CD4-positive, alpha-beta T cell (primary cell): ENCODE measurements around the gene SCD5. TPM values are rescaled to one million over a fixed set of nuclear protein-coding genes. Genes with fewer than 3 reads are reported as not detected.

ENCODE experiments used
- ATAC-seq: fragments of 200-7000 bp; cut with Tn5 transposase; one replicate; pipeline ENCODE4 v1.10.0; 2022; ENCODE audit warnings: mild to moderate bottlenecking; ENCODE audit not compliant: poor library complexity
- CTCF ChIA-PET: fragments of 350-600 bp; sonication (Branson Sonifier 250); formaldehyde crosslinking; loops from one replicate; lab custom pipeline; 2021; ENCODE audit warnings: antibody characterized with exemption, inconsistent platforms; lab: Charles Lee
- POLR2A ChIA-PET: fragments of 350-600 bp; sonication (Branson Sonifier 250); formaldehyde crosslinking; loops from one replicate; lab custom pipeline; 2021; ENCODE audit warnings: antibody characterized with exemption, inconsistent platforms; lab: Charles Lee
- DNase-seq, 14 experiments: peaks; one replicate each; pipeline ENCODE4 v3.0.0-alpha.2; 2013 to 2020; ENCODE audit warnings: mixed read lengths in 2 of 14
- H3K27ac ChIP-seq, 2 donors: one replicate each; pipeline versions ENCODE4 v1.5.1 to v1.7.0; 2013; ENCODE audit warnings: low read length in 2 of 2, low read depth in 1 of 2, mild to moderate bottlenecking in 1 of 2
- H3K27me3 ChIP-seq, 2 experiments: 1 replicate in 1 of 2; 2 replicates in 1 of 2; pipeline versions ENCODE4 v1.6.1 to v1.7.0; 2013; ENCODE audit warnings: low read length in 2 of 2, control low read depth in 1 of 2, mild to moderate bottlenecking in 1 of 2, moderate library complexity in 1 of 2; ENCODE audit not compliant: insufficient read depth in 2 of 2, control insufficient read depth in 1 of 2
- H3K36me3 ChIP-seq: one replicate; pipeline ENCODE4 v1.6.1; 2013; ENCODE audit warnings: low read length, control low read depth; ENCODE audit not compliant: insufficient read depth
- H3K4me1 ChIP-seq: one replicate; pipeline ENCODE4 v1.6.1; 2013; ENCODE audit warnings: low read length, control low read depth; ENCODE audit not compliant: insufficient read depth
- H3K4me3 ChIP-seq: one replicate; pipeline ENCODE4 v1.5.1; 2013; ENCODE audit warnings: mild to moderate bottlenecking, low read length, moderate library complexity
- H3K9me3 ChIP-seq, 2 experiments: 1 replicate in 1 of 2; 2 replicates in 1 of 2; pipeline versions ENCODE4 v1.6.1 to v1.7.0; 2013; ENCODE audit warnings: low read length in 2 of 2, mild to moderate bottlenecking in 2 of 2, control low read depth in 1 of 2, moderate library complexity in 1 of 2; ENCODE audit not compliant: control insufficient read depth in 1 of 2, insufficient read depth in 1 of 2
- H3K27ac Mint-ChIP-seq: one replicate; pipeline ENCODE4 v1.8.0; 2020; ENCODE audit warnings: mixed read lengths
- H3K27me3 Mint-ChIP-seq: one replicate; pipeline ENCODE4 v1.8.0; 2021; ENCODE audit warnings: mixed read lengths
- H3K36me3 Mint-ChIP-seq: one replicate; pipeline ENCODE4 v1.8.0; 2021; ENCODE audit warnings: low read depth, mixed read lengths
- H3K4me1 Mint-ChIP-seq: one replicate; pipeline ENCODE4 v1.8.0; 2021; ENCODE audit warnings: low read depth, mixed read lengths
- H3K4me3 Mint-ChIP-seq: one replicate; pipeline ENCODE4 v1.8.0; 2020; ENCODE audit warnings: mild to moderate bottlenecking, mixed read lengths
- H3K9me3 Mint-ChIP-seq: one replicate; pipeline ENCODE4 v1.8.0; 2020; ENCODE audit warnings: mixed read lengths
- CTCF ChIP-seq: fragments of 200-600 bp; IDR thresholded peaks from one replicate; pipeline ENCODE4 v1.8.0; 2022; ENCODE audit warnings: antibody characterized with exemption, mild to moderate bottlenecking
- intact Hi-C, 2 experiments: fragments of 100-400 bp; cut with DNase I in 1 of 2; cut with micrococcal nuclease in 1 of 2; formaldehyde crosslinking; loops; one replicate each; pipeline versions ENCODE4 v1.15.1 to v1.9.0; 2023 to 2025; cut with DNase I, micrococcal nuclease
- total RNA-seq, 174 experiments: library from RNA in 2 of 174; stranded (reverse) in 2 of 174; gene quantifications; one replicate each; pipeline ENCODE4 v1.2.3 and lab custom pipeline; 2021 to 2026

The SCD5 gene
- total RNA-seq, 2 experiments from 2014 or later, result 0.14 to 0.25 TPM

GRCh38 chr4:82713856-82714255 is 84.7 kb downstream of the SCD5 start:
- ChIA-PET POLR2A (no interaction called here), CTCF (no interaction called here)
- no peak overlapping the region for H3K27ac ChIP-seq
- Mint-ChIP-seq H3K4me1 (no peaks in the 10 kb centered on the region), H3K27me3 (no peaks in the 10 kb centered on the region), H3K4me3 (no peak overlapping the region), H3K9me3 (no peaks in the 10 kb centered on the region), H3K36me3 (no peaks in the 10 kb centered on the region), H3K27ac (no peak overlapping the region)
- no peak for TF ChIP-seq CTCF
- H3K4me3 ChIP-seq, result no peak overlapping the region
- ATAC-seq (no peak), DNase-seq (no peak)
- no peaks in the 10 kb centered on the region for H3K9me3 ChIP-seq
- H3K4me1 ChIP-seq, result no peaks in the 10 kb centered on the region
- intact Hi-C loops, result no loop called here
- peaks cover 0 to 3% of the 10 kb centered on the region in 2 experiments for H3K27me3 ChIP-seq
- H3K36me3 ChIP-seq, result no peaks in the 10 kb centered on the region

- POLR2A ChIA-PET, result no interaction called here
- Histone ChIP-seq H3K27ac (no peak overlapping the region), H3K27me3 (peaks cover under 1 to 3% of the 10 kb centered on the region in 2 experiments), H3K36me3 (no peaks in the 10 kb centered on the region), H3K4me3 (no peak overlapping the region), H3K4me1 (no peaks in the 10 kb centered on the region), H3K9me3 (no peaks in the 10 kb centered on the region)
- no peak overlapping the region for H3K4me3 Mint-ChIP-seq
- no peaks in the 10 kb centered on the region for H3K9me3 Mint-ChIP-seq
- ATAC-seq (no peak), DNase-seq (no peak)
- CTCF ChIA-PET, result no interaction called here
- no peak overlapping the region for H3K27ac Mint-ChIP-seq
- H3K27me3 Mint-ChIP-seq, result no peaks in the 10 kb centered on the region
- intact Hi-C loops, result no loop called here
- no peaks in the 10 kb centered on the region for H3K36me3 Mint-ChIP-seq
- H3K4me1 Mint-ChIP-seq, result no peaks in the 10 kb centered on the region
- no peak for TF ChIP-seq CTCF
Observed at GRCh38 chr4:82712561-82712960, 86.0 kb downstream of the SCD5 start.

GRCh38 chr4:82711158-82711785 is 87.3 kb downstream of the SCD5 start:
- H3K9me3 Mint-ChIP-seq, result no peaks in the 10 kb centered on the region
- ATAC-seq (no peak), DNase-seq (no peak)
- ChIA-PET POLR2A (no interaction called here), CTCF (no interaction called here)
- no peak overlapping the region for H3K27ac Mint-ChIP-seq
- H3K9me3 ChIP-seq, result no peaks in the 10 kb centered on the region
- intact Hi-C loops, result no loop called here
- H3K4me1 Mint-ChIP-seq, result no peaks in the 10 kb centered on the region
- peaks cover 3 to 4% of the 10 kb centered on the region in 2 experiments for H3K27me3 ChIP-seq
- no peak overlapping the region for H3K4me3 ChIP-seq
- no peaks in the 10 kb centered on the region for H3K36me3 ChIP-seq
- H3K36me3 Mint-ChIP-seq, result no peaks in the 10 kb centered on the region
- H3K4me1 ChIP-seq, result no peaks in the 10 kb centered on the region
- H3K27ac ChIP-seq, result no peak overlapping the region
- no peak overlapping the region for H3K4me3 Mint-ChIP-seq
- no peaks in the 10 kb centered on the region for H3K27me3 Mint-ChIP-seq
- no peak for TF ChIP-seq CTCF
